ENCODE data around the gene TMEM186. TPM values are rescaled to one million over a fixed set of nuclear protein-coding genes. Genes with fewer than 3 reads are reported as not detected.
"Not testable (repeated sequence)": the region's sequence is repeated elsewhere in the genome, so short reads cannot be mapped to it uniquely, and the experiment has no call there.

The TMEM186 gene
- total RNA-seq, 2 donors from 2014 or later, result 10.3 to 12.1 TPM

DNA sequence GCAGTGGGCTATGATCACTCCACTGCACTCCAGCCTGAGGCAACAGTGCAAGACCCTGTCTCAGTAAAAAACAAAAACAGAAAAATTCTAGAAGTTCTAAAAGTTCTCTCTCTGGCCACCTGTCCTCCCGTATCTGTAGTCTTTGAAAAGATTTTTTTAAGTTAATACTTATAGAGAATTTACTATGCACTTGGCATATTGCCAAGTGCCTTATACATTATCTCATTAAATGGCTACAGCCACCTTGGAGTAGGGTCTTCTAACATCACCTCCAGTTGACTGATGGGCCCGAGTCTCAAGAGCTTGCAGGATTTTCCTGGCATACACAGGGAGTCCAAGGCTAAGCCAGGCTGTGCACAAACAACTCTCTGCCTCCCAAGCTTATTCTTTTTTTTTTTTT is 44.7 kb downstream of the TMEM186 start:
- no peak for ATAC-seq
- intact Hi-C loops (cut with DNase I), result no loop called here
- no peak for DNase-seq

DNA sequence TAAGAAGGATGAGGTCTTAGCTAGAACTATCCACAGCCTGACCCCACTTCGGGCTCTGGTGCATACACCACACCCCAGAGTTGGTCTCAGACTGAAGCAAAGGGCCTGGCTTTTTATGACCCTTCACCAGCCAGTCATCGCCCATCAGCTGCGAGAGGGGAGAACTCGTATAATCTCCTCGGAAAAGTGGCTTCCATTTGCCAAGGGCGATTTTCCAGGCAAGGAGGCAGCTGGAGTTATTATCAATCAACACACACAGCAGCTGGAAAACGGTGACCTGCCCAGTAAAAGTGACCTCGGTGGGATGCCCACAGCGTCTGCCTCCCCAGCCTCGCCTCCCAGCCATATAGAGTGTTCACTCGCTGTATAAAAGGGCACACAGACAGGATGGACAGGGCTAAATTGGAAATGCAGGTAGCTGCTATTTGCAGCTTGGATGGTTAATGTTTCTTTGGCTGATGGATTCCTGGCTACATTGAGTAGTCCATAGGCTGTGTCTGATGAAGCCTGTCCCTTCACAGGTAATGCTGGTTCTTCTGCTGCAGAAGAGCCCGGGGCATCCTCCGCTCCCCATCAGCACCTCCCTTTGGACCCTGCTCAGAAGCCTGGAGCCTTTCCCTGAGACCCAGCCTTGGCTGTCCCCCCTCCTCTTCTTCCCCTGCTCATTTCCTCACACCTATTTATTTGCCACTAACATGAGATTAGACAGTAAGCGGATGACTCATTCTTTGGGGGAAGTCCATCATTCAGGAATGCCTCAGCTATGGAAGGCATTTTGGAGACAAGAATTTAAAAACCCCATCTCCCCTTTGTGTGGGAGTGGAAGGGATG is 45.7 kb downstream of the TMEM186 start:
- intact Hi-C loops (cut with DNase I), result no loop called here
- ATAC-seq (peak; percentile 88 to 95), DNase-seq (no peak)

DNA sequence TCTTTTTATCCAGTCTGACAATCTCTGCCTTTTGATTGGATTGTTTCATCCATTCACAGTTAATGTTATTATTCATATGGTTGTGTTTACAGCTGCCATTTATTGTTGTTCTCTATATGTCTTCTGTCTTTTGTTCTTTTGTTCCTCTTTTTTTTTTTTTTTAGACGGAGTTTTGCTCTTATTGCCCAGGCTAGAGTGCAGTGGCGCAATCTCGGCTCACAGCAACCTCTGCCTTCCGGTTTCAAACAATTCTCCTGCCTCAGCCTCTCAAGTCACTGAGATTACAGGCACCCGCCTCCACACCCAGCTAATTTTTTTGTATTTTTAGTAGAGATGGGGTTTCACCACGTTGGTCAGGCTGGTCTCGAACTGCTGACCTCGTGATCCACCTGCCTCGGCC is 48.5 kb downstream of the TMEM186 start:
- ATAC-seq; DNase-seq; intact Hi-C loops (cut with DNase I): not testable (repeated sequence)

Other genes with a start within 250 kb of the TMEM186 start
- not detected for gene TMEM114, start 207.1 kb downstream of the TMEM186 start, total RNA-seq
- gene METTL22, start 175.9 kb downstream of the TMEM186 start, total RNA-seq, result 10 to 100 TPM; 24.7 to 31.0 TPM
- gene ABAT, start 123.0 kb downstream of the TMEM186 start, total RNA-seq, result 1 to 10 TPM; 4.2 to 5.0 TPM
- gene PMM2, start 200 bp upstream of the TMEM186 start, total RNA-seq, result 10 to 100 TPM; 21.3 to 38.3 TPM
- gene CARHSP1, start 71.4 kb upstream of the TMEM186 start, total RNA-seq, result 10 to 100 TPM; 35.5 to 37.6 TPM
- gene LITAFD, start 84.7 kb upstream of the TMEM186 start, total RNA-seq, result not detected
- 10 to 100 TPM; 56.0 to 69.1 TPM for gene USP7, start 166.3 kb upstream of the TMEM186 start, total RNA-seq